ENCODE measurements around the gene NEXN. TPM values are rescaled to one million over a fixed set of nuclear protein-coding genes. Genes with fewer than 3 reads are reported as not detected.

NEXN gene
- total and polyA plus RNA-seq, 4 donors = 0.51 to 2.4 (median 1.7) TPM

DNA sequence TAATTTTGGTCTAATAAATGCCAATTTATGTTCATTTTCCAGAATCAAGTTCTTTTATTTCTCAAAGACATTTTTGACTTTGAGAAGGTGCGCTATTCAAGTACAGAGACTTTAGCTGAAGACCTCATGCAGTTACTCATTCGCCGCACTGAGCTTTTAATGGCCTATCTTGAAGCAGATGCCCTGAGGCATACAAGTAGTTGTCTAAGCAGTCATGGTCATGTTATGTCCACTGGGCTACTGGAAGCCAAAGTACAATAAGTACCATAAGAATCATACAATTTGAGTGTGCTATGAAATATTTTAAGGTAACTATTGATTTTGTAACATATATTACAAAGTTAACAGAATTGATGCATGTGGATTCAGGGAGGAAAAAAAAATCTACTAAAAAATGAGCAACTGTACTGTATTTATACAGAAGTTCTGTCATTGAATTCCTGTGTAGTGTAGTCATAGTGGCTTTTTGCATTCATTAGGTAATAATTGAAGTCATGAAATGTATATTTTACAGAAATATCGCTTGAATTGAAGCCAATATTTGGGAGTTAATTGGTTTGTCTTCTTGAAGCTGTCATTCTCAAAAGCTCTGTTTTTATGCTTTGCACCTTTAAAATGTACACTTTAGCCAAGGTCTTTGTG, 13.5 kb upstream of the NEXN start (continued):
- TF ChIP-seq, protein P1, sequence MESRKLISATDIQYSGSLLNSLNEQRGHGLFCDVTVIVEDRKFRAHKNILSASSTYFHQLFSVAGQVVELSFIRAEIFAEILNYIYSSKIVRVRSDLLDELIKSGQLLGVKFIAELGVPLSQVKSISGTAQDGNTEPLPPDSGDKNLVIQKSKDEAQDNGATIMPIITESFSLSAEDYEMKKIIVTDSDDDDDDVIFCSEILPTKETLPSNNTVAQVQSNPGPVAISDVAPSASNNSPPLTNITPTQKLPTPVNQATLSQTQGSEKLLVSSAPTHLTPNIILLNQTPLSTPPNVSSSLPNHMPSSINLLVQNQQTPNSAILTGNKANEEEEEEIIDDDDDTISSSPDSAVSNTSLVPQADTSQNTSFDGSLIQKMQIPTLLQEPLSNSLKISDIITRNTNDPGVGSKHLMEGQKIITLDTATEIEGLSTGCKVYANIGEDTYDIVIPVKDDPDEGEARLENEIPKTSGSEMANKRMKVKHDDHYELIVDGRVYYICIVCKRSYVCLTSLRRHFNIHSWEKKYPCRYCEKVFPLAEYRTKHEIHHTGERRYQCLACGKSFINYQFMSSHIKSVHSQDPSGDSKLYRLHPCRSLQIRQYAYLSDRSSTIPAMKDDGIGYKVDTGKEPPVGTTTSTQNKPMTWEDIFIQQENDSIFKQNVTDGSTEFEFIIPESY (IDR thresholded peaks at IDR 0.05) = no peak
- TF ChIP-seq RAD21 (IDR thresholded peaks at IDR 0.05) = no peak
- no peak for TF ChIP-seq FOXA1 (IDR thresholded peaks at IDR 0.05)
- no peak for TF ChIP-seq RXRA (IDR thresholded peaks at IDR 0.05)
- TF ChIP-seq SP1 (IDR thresholded peaks at IDR 0.05) = no peak
- TF ChIP-seq HNF4A (conservative IDR thresholded peaks at IDR 0.05) = no peak
- TF ChIP-seq GABPA (IDR thresholded peaks at IDR 0.05 in 1 of 2, conservative IDR thresholded peaks at IDR 0.05 in 1 of 2) = no peak
- TF ChIP-seq FOXA2 (IDR thresholded peaks at IDR 0.05) = no peak

DNA sequence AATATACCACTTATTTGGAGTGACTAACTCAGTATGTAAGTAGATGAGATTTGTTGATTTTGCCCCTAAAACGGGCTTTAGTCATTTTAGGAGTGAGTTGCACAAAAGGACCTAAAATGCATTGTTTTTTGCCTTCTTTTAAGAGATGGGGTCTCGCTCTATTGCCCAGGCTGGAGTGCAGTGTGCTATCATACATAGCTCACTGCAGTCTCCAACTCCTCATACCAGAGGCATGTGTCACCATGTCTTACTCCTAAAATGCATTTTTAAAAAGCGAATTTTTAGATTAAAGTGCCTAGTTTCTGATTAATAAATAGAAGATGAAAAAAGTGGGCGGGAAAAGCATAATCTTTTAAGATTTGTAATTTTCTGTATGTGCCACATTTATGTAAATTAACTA, 11.5 kb upstream of the NEXN start:
- H3K9ac ChIP-seq (ENCODE audit: low read depth in 1 of 2, low read length in 2 of 2) = no peak overlapping the region
- peaks cover 0 to 2% (median 1%) of the 10 kb centered on the region in 4 donors for H3K36me3 ChIP-seq (ENCODE audit: control insufficient read depth in 4 of 4, insufficient read depth in 3 of 4, low read depth in 1 of 4, low read length in 3 of 4)
- no peak for TF ChIP-seq GABPA (IDR thresholded peaks at IDR 0.05 in 1 of 2, conservative IDR thresholded peaks at IDR 0.05 in 1 of 2)
- TF ChIP-seq JUND (IDR thresholded peaks at IDR 0.05) = no peak
- TF ChIP-seq, protein P2, sequence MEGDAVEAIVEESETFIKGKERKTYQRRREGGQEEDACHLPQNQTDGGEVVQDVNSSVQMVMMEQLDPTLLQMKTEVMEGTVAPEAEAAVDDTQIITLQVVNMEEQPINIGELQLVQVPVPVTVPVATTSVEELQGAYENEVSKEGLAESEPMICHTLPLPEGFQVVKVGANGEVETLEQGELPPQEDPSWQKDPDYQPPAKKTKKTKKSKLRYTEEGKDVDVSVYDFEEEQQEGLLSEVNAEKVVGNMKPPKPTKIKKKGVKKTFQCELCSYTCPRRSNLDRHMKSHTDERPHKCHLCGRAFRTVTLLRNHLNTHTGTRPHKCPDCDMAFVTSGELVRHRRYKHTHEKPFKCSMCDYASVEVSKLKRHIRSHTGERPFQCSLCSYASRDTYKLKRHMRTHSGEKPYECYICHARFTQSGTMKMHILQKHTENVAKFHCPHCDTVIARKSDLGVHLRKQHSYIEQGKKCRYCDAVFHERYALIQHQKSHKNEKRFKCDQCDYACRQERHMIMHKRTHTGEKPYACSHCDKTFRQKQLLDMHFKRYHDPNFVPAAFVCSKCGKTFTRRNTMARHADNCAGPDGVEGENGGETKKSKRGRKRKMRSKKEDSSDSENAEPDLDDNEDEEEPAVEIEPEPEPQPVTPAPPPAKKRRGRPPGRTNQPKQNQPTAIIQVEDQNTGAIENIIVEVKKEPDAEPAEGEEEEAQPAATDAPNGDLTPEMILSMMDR (IDR thresholded peaks at IDR 0.05; ENCODE audit: low read depth, low read length, missing input control) = no peak
- 95% methylated on average over 4 of the region's 4 CpGs for WGBS
- H3K4me3 ChIP-seq (ENCODE audit: low read depth in 1 of 3, low read length in 3 of 3) = no peak overlapping the region
- no peak overlapping the region for H3K27ac ChIP-seq (ENCODE audit: low read depth in 1 of 2, low read length in 2 of 2)
- H3K4me1 ChIP-seq (ENCODE audit: control insufficient read depth in 4 of 4, insufficient read depth in 4 of 4, low read length in 3 of 4) = no peaks in the 10 kb centered on the region
- no peaks in the 10 kb centered on the region for H3K27me3 ChIP-seq (ENCODE audit: control insufficient read depth in 4 of 4, insufficient read depth in 4 of 4, low read length in 3 of 4)
- no peaks in the 10 kb centered on the region for H3K9me3 ChIP-seq (ENCODE audit: control insufficient read depth in 4 of 4, low read length in 3 of 4)
- DNase-seq (ENCODE audit: low spot score) = no peak

DNA sequence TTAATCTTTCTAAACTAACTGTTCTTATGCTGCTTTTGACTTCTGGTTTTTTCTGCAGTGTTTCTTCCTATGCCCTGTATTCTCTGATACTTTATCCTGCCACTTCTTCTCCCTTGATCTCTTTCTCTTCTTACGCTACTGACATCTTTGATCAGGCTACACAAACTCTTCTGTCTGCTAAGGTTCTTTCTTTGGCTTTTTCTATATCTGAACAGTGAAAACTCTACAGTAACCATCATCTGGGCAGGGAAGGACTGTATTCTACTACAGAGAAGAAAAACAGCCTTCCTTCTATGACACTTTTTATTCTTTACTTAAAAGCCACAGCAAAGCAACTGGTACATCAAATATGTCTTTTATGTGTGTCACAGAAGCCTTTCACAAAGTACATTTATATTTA, 7.4 kb upstream of the NEXN start:
- H3K4me1 ChIP-seq (ENCODE audit: control insufficient read depth in 4 of 4, insufficient read depth in 4 of 4, low read length in 3 of 4) = no peaks in the 10 kb centered on the region
- WGBS = 100% methylated on average over 1 of the region's 1 CpG

More for the DNA sequence above, 7.4 kb upstream of the NEXN start:
- Histone ChIP-seq H3K27me3 (ENCODE audit: control insufficient read depth in 4 of 4, insufficient read depth in 4 of 4, low read length in 3 of 4) (no peaks in the 10 kb centered on the region), H3K4me3 (ENCODE audit: low read depth in 1 of 3, low read length in 3 of 3) (no peak overlapping the region), H3K9ac (ENCODE audit: low read depth in 1 of 2, low read length in 2 of 2) (no peak overlapping the region), H3K36me3 (ENCODE audit: control insufficient read depth in 4 of 4, insufficient read depth in 3 of 4, low read depth in 1 of 4, low read length in 3 of 4) (no peaks in the 10 kb centered on the region), H3K9me3 (ENCODE audit: control insufficient read depth in 4 of 4, low read length in 3 of 4) (no peaks in the 10 kb centered on the region), H3K27ac (ENCODE audit: low read depth in 1 of 2, low read length in 2 of 2) (no peak overlapping the region)
- TF ChIP-seq YY1 (IDR thresholded peaks at IDR 0.05) (no peak), HNF4G (IDR thresholded peaks at IDR 0.05) (no peak)
- TF ChIP-seq, protein P3, sequence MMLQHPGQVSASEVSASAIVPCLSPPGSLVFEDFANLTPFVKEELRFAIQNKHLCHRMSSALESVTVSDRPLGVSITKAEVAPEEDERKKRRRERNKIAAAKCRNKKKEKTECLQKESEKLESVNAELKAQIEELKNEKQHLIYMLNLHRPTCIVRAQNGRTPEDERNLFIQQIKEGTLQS (IDR thresholded peaks at IDR 0.05) = no peak
- TF ChIP-seq, protein P2 (IDR thresholded peaks at IDR 0.05; ENCODE audit: low read depth, low read length, missing input control) = no peak
- TF ChIP-seq, protein P1 (IDR thresholded peaks at IDR 0.05) = no peak
- DNase-seq (ENCODE audit: low spot score) = no peak

All from liver (tissue), 9 donors.